ENCODE results near the gene WFDC5.

DNA sequence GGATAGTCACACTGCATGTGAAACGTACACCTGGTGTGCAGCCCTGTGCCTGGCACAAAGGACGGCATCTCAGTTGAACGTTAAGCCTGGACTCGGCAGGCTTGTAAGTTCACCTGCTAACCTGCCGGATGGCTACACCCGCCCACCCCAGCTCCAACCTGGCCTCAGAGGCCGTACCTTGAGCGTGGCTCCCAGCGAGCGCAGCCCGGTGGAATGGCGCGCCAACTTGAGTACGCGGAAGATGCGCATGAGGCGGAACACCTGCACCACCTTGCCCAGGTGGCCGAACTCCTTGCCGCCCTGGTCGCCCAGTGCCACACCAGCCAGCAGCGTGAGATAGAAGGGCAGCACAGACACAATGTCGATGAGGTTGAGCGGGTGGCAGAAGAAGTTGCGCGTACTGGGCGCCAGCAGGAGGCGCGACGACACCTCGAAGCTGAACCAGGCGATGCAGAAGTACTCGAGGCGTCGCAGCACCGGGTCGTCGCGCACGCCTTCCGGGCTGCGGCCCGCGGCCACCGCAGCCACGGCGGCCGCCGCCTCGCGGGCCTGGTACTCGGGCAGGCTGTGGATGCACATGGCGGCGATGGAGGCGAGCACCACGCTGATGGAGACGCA, 17.4 kb downstream of the WFDC5 start:
- TF ChIP-seq, protein P1, sequence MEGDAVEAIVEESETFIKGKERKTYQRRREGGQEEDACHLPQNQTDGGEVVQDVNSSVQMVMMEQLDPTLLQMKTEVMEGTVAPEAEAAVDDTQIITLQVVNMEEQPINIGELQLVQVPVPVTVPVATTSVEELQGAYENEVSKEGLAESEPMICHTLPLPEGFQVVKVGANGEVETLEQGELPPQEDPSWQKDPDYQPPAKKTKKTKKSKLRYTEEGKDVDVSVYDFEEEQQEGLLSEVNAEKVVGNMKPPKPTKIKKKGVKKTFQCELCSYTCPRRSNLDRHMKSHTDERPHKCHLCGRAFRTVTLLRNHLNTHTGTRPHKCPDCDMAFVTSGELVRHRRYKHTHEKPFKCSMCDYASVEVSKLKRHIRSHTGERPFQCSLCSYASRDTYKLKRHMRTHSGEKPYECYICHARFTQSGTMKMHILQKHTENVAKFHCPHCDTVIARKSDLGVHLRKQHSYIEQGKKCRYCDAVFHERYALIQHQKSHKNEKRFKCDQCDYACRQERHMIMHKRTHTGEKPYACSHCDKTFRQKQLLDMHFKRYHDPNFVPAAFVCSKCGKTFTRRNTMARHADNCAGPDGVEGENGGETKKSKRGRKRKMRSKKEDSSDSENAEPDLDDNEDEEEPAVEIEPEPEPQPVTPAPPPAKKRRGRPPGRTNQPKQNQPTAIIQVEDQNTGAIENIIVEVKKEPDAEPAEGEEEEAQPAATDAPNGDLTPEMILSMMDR (IDR thresholded peaks at IDR 0.05) = peak in 1 of 6 experiments; percentile 19
- TF ChIP-seq POLR2A (IDR thresholded peaks at IDR 0.05) = no peak

Data from adrenal gland (tissue), 5 donors.